ENCODE data around the gene PRKG2. TPM values are rescaled to one million over a fixed set of nuclear protein-coding genes. Genes with fewer than 3 reads are reported as not detected.

Gene PRKG2
- polyA plus RNA-seq, 1 of the 3 experiments (the other 2 are of a cell fraction): not detected

DNA sequence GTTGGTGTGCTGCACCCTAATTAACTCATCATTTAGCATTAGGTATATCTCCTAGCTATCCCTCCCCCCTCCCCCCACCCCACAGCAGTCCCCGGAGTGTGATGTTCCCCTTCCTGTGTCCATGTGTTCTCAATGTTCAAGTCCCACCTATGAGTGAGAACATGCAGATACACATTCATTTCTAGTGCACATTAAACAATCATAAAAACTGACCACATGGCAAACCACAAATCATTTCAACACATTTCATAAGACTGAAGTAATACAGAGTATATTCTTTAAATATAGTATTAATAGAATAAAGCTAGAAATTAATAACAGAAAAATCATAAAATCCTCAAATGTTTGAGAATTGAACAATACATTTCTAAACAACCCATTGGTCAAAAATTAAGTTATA, 34.1 kb downstream of the PRKG2 start:
- Histone ChIP-seq H3K4me2 (no peak overlapping the region), H3K9me2 (no peaks in the 10 kb centered on the region), H3K36me3 (replicated peaks in 1 of 2; ENCODE audit: control insufficient read depth in 1 of 2, insufficient read depth in 2 of 2, low read length in 1 of 2) (no peaks in the 10 kb centered on the region), H3K4me3 (ENCODE audit: low read depth in 2 of 2, low read length in 1 of 2) (no peak overlapping the region), H3K9me3 (no peaks in the 10 kb centered on the region; the same call in 1 of the 2 replicates), H4K20me1 (ENCODE audit: insufficient read depth) (no peaks in the 10 kb centered on the region), H3K79me2 (ENCODE audit: insufficient read depth) (no peaks in the 10 kb centered on the region), H3K4me1 (ENCODE audit: control insufficient read depth in 1 of 2, insufficient read depth in 2 of 2, low read depth in 1 of 2, low read length in 1 of 2) (no peaks in the 10 kb centered on the region), H3F3A (replicated peaks; ENCODE audit: insufficient read depth) (no peaks in the 10 kb centered on the region), H3K9ac (no peak overlapping the region), H3K27ac (ENCODE audit: low read depth in 2 of 2, low read length in 1 of 2) (no peak overlapping the region), H2AFZ (ENCODE audit: low read depth) (no peak overlapping the region), H3K27me3 (ENCODE audit: insufficient read depth) (no peaks in the 10 kb centered on the region)
- no peak for TF ChIP-seq EZH2phosphoT487 (IDR thresholded peaks at IDR 0.05; ENCODE audit: borderline replicate concordance, low read depth)
- TF ChIP-seq RXRA (IDR thresholded peaks at IDR 0.05; ENCODE audit: borderline replicate concordance, low read depth): no peak
- TF ChIP-seq, protein P1, sequence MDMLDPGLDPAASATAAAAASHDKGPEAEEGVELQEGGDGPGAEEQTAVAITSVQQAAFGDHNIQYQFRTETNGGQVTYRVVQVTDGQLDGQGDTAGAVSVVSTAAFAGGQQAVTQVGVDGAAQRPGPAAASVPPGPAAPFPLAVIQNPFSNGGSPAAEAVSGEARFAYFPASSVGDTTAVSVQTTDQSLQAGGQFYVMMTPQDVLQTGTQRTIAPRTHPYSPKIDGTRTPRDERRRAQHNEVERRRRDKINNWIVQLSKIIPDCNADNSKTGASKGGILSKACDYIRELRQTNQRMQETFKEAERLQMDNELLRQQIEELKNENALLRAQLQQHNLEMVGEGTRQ (IDR thresholded peaks at IDR 0.05; ENCODE audit: borderline replicate concordance, low read depth, low read length): no peak
- no peak for TF ChIP-seq MXI1 (IDR thresholded peaks at IDR 0.05; ENCODE audit: low read depth, low read length)
- no peak for TF ChIP-seq POLR2AphosphoS5 (IDR thresholded peaks at IDR 0.05; ENCODE audit: low read depth, low read length)
- TF ChIP-seq TCF12 (IDR thresholded peaks at IDR 0.05): no peak
- no peak for TF ChIP-seq MEF2A (IDR thresholded peaks at IDR 0.05; ENCODE audit: borderline replicate concordance, low read depth)
- no peak for TF ChIP-seq CHD2 (IDR thresholded peaks at IDR 0.05; ENCODE audit: low read length, partially characterized antibody)
- no peak for TF ChIP-seq GATA2 (CRISPR knock-in tag; IDR thresholded peaks at IDR 0.05)
- TF ChIP-seq YY1 (IDR thresholded peaks at IDR 0.05; ENCODE audit: low read depth): no peak
- no peak for TF ChIP-seq PBX3 (IDR thresholded peaks at IDR 0.05)
- ChIA-PET CTCF (interaction anchor here (0.6 kb wide), 1 partner anchor 173 kb away, joined by 3 read pairs; no protein-coding TSS in a partner anchor), POLR2A (no interaction called here)
- 15% methylated on average over 1 of the region's 1 CpG for WGBS (ENCODE audit: low lambda C conversion rate)
- no peak for DNase-seq

GRCh38 chr4:81179326-81179725, 35.7 kb downstream of the PRKG2 start:
- no peaks in the 10 kb centered on the region for H3K36me3 ChIP-seq (replicated peaks in 1 of 2; ENCODE audit: control insufficient read depth in 1 of 2, insufficient read depth in 2 of 2, low read length in 1 of 2)
- no peak for DNase-seq

More at GRCh38 chr4:81179326-81179725, 35.7 kb downstream of the PRKG2 start:
- TF ChIP-seq CHD2 (IDR thresholded peaks at IDR 0.05; ENCODE audit: low read length, partially characterized antibody) (no peak), CTCF (IDR thresholded peaks at IDR 0.05) (no peak), RFX5 (IDR thresholded peaks at IDR 0.05; ENCODE audit: low read length) (no peak), RCOR1 (IDR thresholded peaks at IDR 0.05; ENCODE audit: low read length) (no peak)
- 15% methylated on average over 3 of the region's 3 CpGs for WGBS (ENCODE audit: low lambda C conversion rate)
- no peak overlapping the region for H3K4me2 ChIP-seq
- H3K79me2 ChIP-seq (ENCODE audit: insufficient read depth): no peaks in the 10 kb centered on the region
- H2AFZ ChIP-seq (ENCODE audit: low read depth): no peak overlapping the region
- H3K9me2 ChIP-seq: no peaks in the 10 kb centered on the region
- CTCF ChIA-PET: interaction anchor here (0.6 to 2.2 kb wide), 3 partner anchors 110 to 173 kb away, joined by 3 to 10 read pairs (median 3); no protein-coding TSS in a partner anchor
- H3K27ac ChIP-seq (ENCODE audit: low read depth in 2 of 2, low read length in 1 of 2): no peak overlapping the region
- H4K20me1 ChIP-seq (ENCODE audit: insufficient read depth): no peaks in the 10 kb centered on the region
- POLR2A ChIA-PET: no interaction called here
- H3K9ac ChIP-seq: no peak overlapping the region
- no peaks in the 10 kb centered on the region for H3K4me1 ChIP-seq (ENCODE audit: control insufficient read depth in 1 of 2, insufficient read depth in 2 of 2, low read depth in 1 of 2, low read length in 1 of 2)
- H3K4me3 ChIP-seq (ENCODE audit: low read depth in 2 of 2, low read length in 1 of 2): no peak overlapping the region
- H3K27me3 ChIP-seq (ENCODE audit: insufficient read depth): no peaks in the 10 kb centered on the region
- H3K9me3 ChIP-seq: no peaks in the 10 kb centered on the region; the same call in 1 of the 2 replicates
- no peaks in the 10 kb centered on the region for H3F3A ChIP-seq (replicated peaks; ENCODE audit: insufficient read depth)
